ENCODE measurements around the gene CDKL2. TPM values are rescaled to one million over a fixed set of nuclear protein-coding genes. Genes with fewer than 3 reads are reported as not detected.

The CDKL2 gene
- total and polyA plus RNA-seq, 2 of the 8 experiments (the other 6 are each of a cell fraction or from before 2014, with no cell fraction given), result 1.4 to 2.1 TPM

- TF ChIP-seq POU5F1 (IDR thresholded peaks at IDR 0.05; ENCODE audit: low read depth, low read length) (no peak), TBP (IDR thresholded peaks at IDR 0.05; ENCODE audit: low read depth, low read length) (no peak), RBBP5 (IDR thresholded peaks at IDR 0.05; ENCODE audit: borderline replicate concordance, low read depth, low read length) (no peak), SAP30 (IDR thresholded peaks at IDR 0.05; ENCODE audit: insufficient read depth, insufficient replicate concordance, low read length) (no peak), MAFK (IDR thresholded peaks at IDR 0.05; ENCODE audit: low read depth, low read length) (no peak), JUN (IDR thresholded peaks at IDR 0.05; ENCODE audit: low read depth, low read length) (no peak), ZNF274 (IDR thresholded peaks at IDR 0.05; ENCODE audit: borderline replicate concordance, extremely low read depth, low read length) (no peak), JUND (IDR thresholded peaks at IDR 0.05; ENCODE audit: low read length) (no peak)
- Histone ChIP-seq H3K79me1 (ENCODE audit: low read depth, low read length) (no peaks in the 10 kb centered on the region), H3K79me2 (ENCODE audit: control insufficient read depth in 1 of 2, insufficient read depth in 2 of 2, low read length in 2 of 2) (no peaks in the 10 kb centered on the region), H3K36me3 (ENCODE audit: control insufficient read depth in 2 of 4, insufficient read depth in 4 of 4, low read length in 3 of 4) (no peaks in the 10 kb centered on the region), H3K4me2 (ENCODE audit: insufficient read depth in 1 of 2, low read depth in 2 of 2, low read length in 2 of 2) (no peak overlapping the region), H4K20me1 (replicated peaks in 1 of 2; ENCODE audit: control insufficient read depth in 1 of 2, insufficient read depth in 2 of 2, low read length in 2 of 2) (no peaks in the 10 kb centered on the region), H4K91ac (replicated peaks; ENCODE audit: insufficient read length, low read length) (no peak overlapping the region), H2BK15ac (ENCODE audit: low read length) (no peak overlapping the region), H3K4me1 (replicated peaks in 1 of 4; ENCODE audit: control insufficient read depth in 3 of 4, insufficient read depth in 4 of 4, low read length in 3 of 4) (peaks cover 0 to 5% (median 3%) of the 10 kb centered on the region in 4 experiments; a peak in 2 of 7 replicates), H3K4me3 (ENCODE audit: extremely low read depth in 1 of 4, insufficient read depth in 2 of 4, low read depth in 3 of 4, low read length in 4 of 4) (no peak overlapping the region), H4K5ac (ENCODE audit: insufficient read length, low read depth, low read length) (no peak overlapping the region), H3K27me3 (replicated peaks in 1 of 4; ENCODE audit: control insufficient read depth in 3 of 4, extremely low read depth in 1 of 4, insufficient read depth in 3 of 4, low read length in 3 of 4) (no peaks in the 10 kb centered on the region), H3K4ac (replicated peaks; ENCODE audit: insufficient read length, low read depth, low read length) (no peak overlapping the region), H3K23ac (ENCODE audit: insufficient read length) (no peak overlapping the region), H3K14ac (ENCODE audit: insufficient read length) (no peak overlapping the region), H3K18ac (ENCODE audit: extremely low read depth, low read length) (no peak overlapping the region), H2AK5ac (ENCODE audit: low read depth, low read length) (no peak overlapping the region), H2BK120ac (replicated peaks; ENCODE audit: low read depth, low read length) (no peak overlapping the region), H2AFZ (ENCODE audit: low read length) (no peak overlapping the region), H2BK20ac (ENCODE audit: low read length) (peak overlapping the region; percentile 69; the same call in 1 of the 2 replicates), H3K56ac (replicated peaks; ENCODE audit: insufficient read length, low read depth, low read length) (no peak overlapping the region), H3K9ac (replicated peaks in 1 of 4; ENCODE audit: extremely low read depth in 1 of 4, low read depth in 3 of 4, low read length in 3 of 4) (no peak overlapping the region), H3K23me2 (ENCODE audit: low read depth, low read length) (no peaks in the 10 kb centered on the region; the same call in 1 of the 2 replicates), H4K8ac (ENCODE audit: extremely low read depth, insufficient read depth, low read length) (no peak overlapping the region), H3K27ac (ENCODE audit: low read depth, low read length) (no peak overlapping the region), H2BK5ac (ENCODE audit: low read depth, low read length) (no peak overlapping the region), H2BK12ac (ENCODE audit: low read depth, low read length) (no peak overlapping the region), H3K9me3 (ENCODE audit: insufficient read depth in 2 of 2, low read depth in 1 of 2, low read length in 1 of 2) (no peaks in the 10 kb centered on the region)
- ChIA-PET POLR2A (ENCODE audit: partially characterized antibody) (no interaction called here), CTCF (ENCODE audit: partially characterized antibody) (interaction anchor here (0.9 to 2.6 kb wide), 5 partner anchors 11 to 358 kb away, joined by 3 to 11 read pairs (median 4); no protein-coding TSS in a partner anchor)
- FAIRE-seq (no peak), DNase-seq (ENCODE audit: low read depth in 1 of 2, low spot score in 2 of 2) (no peak)
- WGBS, 2 experiments (ENCODE audit: extremely low coverage in 1 of 2, insufficient coverage in 1 of 2, insufficient read length in 1 of 2, insufficient replicate concordance in 2 of 2, low coverage in 1 of 2, low lambda C conversion rate in 2 of 2, missing lambda C conversion rate in 1 of 2), result 89% methylated on average over 8 of the region's 8 CpGs; no CpG with 5 or more reads in 1 of the 2 experiments
Observed at GRCh38 chr4:75557696-75558095, 72.6 kb downstream of the CDKL2 start.

All from H1 (cell line).